Measurements from ENCODE around the gene RXFP4.
"Not testable (repeated sequence)": the region's sequence is repeated elsewhere in the genome, so short reads cannot be mapped to it uniquely, and the experiment has no call there.

The RXFP4 gene

GRCh38 chr1:155940993-155941844 lies at the start of gene RXFP4:
TSS of gene RXFP4 (plus strand) at chr1:155941638. CDS start at chr1:155941710, 72 bp downstream.
- DNase-seq = no peak

- no peak for DNase-seq
These were observed 48.6 kb upstream of the RXFP4 start for GRCh38 chr1:155892796-155893195.

- no peak for DNase-seq
These were observed 47.9 kb upstream of the RXFP4 start for GRCh38 chr1:155893389-155894142.

GRCh38 chr1:155895617-155896016 lies 45.8 kb upstream of the RXFP4 start:
- DNase-seq = not testable (repeated sequence)

- DNase-seq = not testable (repeated sequence)
These were observed 45.0 kb upstream of the RXFP4 start for GRCh38 chr1:155896476-155896875.

- no peak for DNase-seq
These were observed 43.7 kb upstream of the RXFP4 start for GRCh38 chr1:155897746-155898145.

GRCh38 chr1:155898888-155899287 lies 42.5 kb upstream of the RXFP4 start:
- no peak for DNase-seq

GRCh38 chr1:155899683-155900082 lies 41.8 kb upstream of the RXFP4 start:
- no peak for DNase-seq

GRCh38 chr1:155900161-155900560 lies 41.3 kb upstream of the RXFP4 start:
- DNase-seq = no peak

- DNase-seq = no peak
These were observed 37.2 kb upstream of the RXFP4 start for GRCh38 chr1:155904261-155904660.

- DNase-seq = no peak
These were observed 31.5 kb upstream of the RXFP4 start for GRCh38 chr1:155909894-155910293.

GRCh38 chr1:155910621-155911121 lies 30.8 kb upstream of the RXFP4 start:
- peak; percentile 18 for DNase-seq

GRCh38 chr1:155911156-155912055 lies 30.0 kb upstream of the RXFP4 start, which contains the start of gene RIT1:
TSS of gene RIT1 (minus strand) at chr1:155911349. CDS start at chr1:155910761, 588 bp downstream.
- peak; percentile 74 for DNase-seq

- no peak for DNase-seq
These were observed 29.3 kb upstream of the RXFP4 start for GRCh38 chr1:155912056-155912536.

- DNase-seq = no peak
These were observed 27.3 kb upstream of the RXFP4 start for GRCh38 chr1:155913969-155914757.

GRCh38 chr1:155918660-155919059 lies 22.8 kb upstream of the RXFP4 start:
- no peak for DNase-seq

- no peak for DNase-seq
These were observed 21.6 kb upstream of the RXFP4 start for GRCh38 chr1:155919801-155920200.

GRCh38 chr1:155920717-155921116 lies 20.7 kb upstream of the RXFP4 start:
- no peak for DNase-seq

- no peak for DNase-seq
These were observed 15.9 kb upstream of the RXFP4 start for GRCh38 chr1:155925506-155925905.

- no peak for DNase-seq
These were observed 12.4 kb upstream of the RXFP4 start for GRCh38 chr1:155929057-155929456.

- DNase-seq = not testable (repeated sequence)
These were observed 10.7 kb upstream of the RXFP4 start for GRCh38 chr1:155930725-155931124.
